ENCODE results near the gene LRG1. TPM values are rescaled to one million over a fixed set of nuclear protein-coding genes. Genes with fewer than 3 reads are reported as not detected.

The LRG1 gene
- total and polyA plus RNA-seq, 9 of the 15 experiments (the other 6 are each of a cell fraction or from before 2014, with no cell fraction given): 1.5 to 11.9 (median 8.7) TPM

- TF ChIP-seq FOXO4 (CRISPR knock-in tag; IDR thresholded peaks at IDR 0.05) (no peak), MCM2 (IDR thresholded peaks at IDR 0.05; ENCODE audit: low read depth) (no peak), HDAC8 (tag; IDR thresholded peaks at IDR 0.05) (no peak), MXI1 (IDR thresholded peaks at IDR 0.05; ENCODE audit: low read depth, low read length) (no peak), ZNF668 (CRISPR knock-in tag; IDR thresholded peaks at IDR 0.05) (no peak), CHD7 (IDR thresholded peaks at IDR 0.05; ENCODE audit: low read depth, low read length) (no peak), HBP1 (CRISPR knock-in tag; IDR thresholded peaks at IDR 0.05) (peak; percentile 61; the same call in 1 of the 2 replicates), KDM5B (IDR thresholded peaks at IDR 0.05; ENCODE audit: insufficient replicate concordance, low read depth, low read length) (no peak), NFIC (IDR thresholded peaks at IDR 0.05) (no peak), NR2C1 (IDR thresholded peaks at IDR 0.05) (0 out of 2 replicates have a peak, but pooled peaks have one; percentile 7), NR2C1 (tag; IDR thresholded peaks at IDR 0.05) (no peak), MCM5 (IDR thresholded peaks at IDR 0.05; ENCODE audit: low read depth) (no peak), MXD1 (CRISPR knock-in tag; IDR thresholded peaks at IDR 0.05; ENCODE audit: borderline replicate concordance, poor library complexity, severe bottlenecking) (no peak)
These were observed 47.3 kb downstream of the LRG1 start (continued) for GRCh38 chr19:4492337-4493103.
